Keratinocyte (primary cell): Measurements from ENCODE around the gene FTO.

ENCODE experiments used
- EZH2 ChIP-seq: IDR thresholded peaks from one replicate; pipeline ENCODE4 v1.6.1; 2012; ENCODE audit warnings: inconsistent platforms, mild to moderate bottlenecking, low read length, moderate library complexity
- TF ChIP-seq, protein P1 (sequence below), 3 experiments: IDR thresholded peaks in 1 of 3; conservative IDR thresholded peaks in 1 of 3; optimal IDR thresholded peaks in 1 of 3; 2 replicates in 2 of 3; 3 replicates in 1 of 3; pipeline versions ENCODE3 to v1.5.1; 2011; ENCODE audit warnings: low read length in 3 of 3, mild to moderate bottlenecking in 3 of 3, moderate library complexity in 2 of 3, control low read depth in 1 of 3, inconsistent platforms in 1 of 3; ENCODE audit not compliant: insufficient read depth in 2 of 3; ENCODE audit errors: extremely low read depth in 1 of 3

DNA sequence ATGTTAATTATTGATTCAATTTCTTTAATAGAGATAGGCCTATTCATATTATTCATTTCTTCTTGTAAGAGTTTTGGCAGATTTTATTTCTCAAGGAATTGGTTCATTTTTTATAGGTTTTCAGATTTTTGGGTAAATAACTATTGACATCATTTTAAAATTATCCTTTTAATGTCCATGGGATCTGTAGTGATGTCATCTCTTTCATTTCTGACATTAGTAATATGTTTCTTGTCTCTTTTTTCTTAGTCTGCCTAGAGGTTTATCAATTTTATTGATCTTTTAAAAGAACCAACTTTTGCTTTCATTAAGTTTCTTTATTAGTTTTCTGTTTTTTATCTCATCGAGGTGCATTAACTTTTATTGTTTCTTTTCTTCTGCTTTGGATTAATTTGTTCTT lies 162.6 kb downstream of the FTO start:
- TF ChIP-seq, protein P1, sequence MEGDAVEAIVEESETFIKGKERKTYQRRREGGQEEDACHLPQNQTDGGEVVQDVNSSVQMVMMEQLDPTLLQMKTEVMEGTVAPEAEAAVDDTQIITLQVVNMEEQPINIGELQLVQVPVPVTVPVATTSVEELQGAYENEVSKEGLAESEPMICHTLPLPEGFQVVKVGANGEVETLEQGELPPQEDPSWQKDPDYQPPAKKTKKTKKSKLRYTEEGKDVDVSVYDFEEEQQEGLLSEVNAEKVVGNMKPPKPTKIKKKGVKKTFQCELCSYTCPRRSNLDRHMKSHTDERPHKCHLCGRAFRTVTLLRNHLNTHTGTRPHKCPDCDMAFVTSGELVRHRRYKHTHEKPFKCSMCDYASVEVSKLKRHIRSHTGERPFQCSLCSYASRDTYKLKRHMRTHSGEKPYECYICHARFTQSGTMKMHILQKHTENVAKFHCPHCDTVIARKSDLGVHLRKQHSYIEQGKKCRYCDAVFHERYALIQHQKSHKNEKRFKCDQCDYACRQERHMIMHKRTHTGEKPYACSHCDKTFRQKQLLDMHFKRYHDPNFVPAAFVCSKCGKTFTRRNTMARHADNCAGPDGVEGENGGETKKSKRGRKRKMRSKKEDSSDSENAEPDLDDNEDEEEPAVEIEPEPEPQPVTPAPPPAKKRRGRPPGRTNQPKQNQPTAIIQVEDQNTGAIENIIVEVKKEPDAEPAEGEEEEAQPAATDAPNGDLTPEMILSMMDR (optimal IDR thresholded peaks at IDR 0.05 in 1 of 3, IDR thresholded peaks at IDR 0.05 in 1 of 3, conservative IDR thresholded peaks at IDR 0.05 in 1 of 3; ENCODE audit: extremely low read depth in 1 of 3, insufficient read depth in 2 of 3, low read length in 3 of 3) = no peak
- TF ChIP-seq EZH2 = no peak
